HG02885 (cell line): Measurements from ENCODE around the gene FBXO21.

ENCODE experiments used
- ATAC-seq: cut with Tn5 transposase; IDR thresholded peaks from one replicate; pipeline ENCODE4 v1.9.1; 2021; ENCODE audit warnings: mild to moderate bottlenecking; ENCODE audit not compliant: unreplicated experiment, poor library complexity

FBXO21 gene

DNA sequence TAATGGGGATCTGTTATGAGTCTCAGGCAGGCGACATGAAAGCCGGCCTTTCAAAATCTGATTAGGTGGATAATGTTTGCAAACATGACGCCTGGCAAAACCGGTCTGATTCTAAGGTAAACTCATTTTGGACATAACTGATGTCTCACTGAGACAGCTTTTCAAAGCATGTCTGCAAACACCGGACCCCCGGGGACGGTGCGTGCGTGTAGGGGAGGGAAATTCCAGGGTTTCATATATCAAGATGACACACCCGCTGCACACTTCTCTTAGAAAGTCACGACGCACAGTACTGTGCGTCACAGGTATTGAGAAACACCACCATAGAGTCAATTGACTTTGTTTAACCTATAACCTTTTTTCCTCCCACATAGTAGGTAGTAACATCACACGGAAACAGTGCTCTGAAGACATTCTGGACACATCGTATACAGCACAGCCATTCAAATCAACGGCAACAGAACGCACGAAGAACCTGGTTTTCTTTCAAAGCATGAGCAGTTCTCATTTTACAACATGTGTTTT is 47.2 kb downstream of the FBXO21 start:
- ATAC-seq = no peak

GRCh38 chr12:117142094-117142493 is 48.2 kb downstream of the FBXO21 start:
- ATAC-seq = peak; percentile 86

DNA sequence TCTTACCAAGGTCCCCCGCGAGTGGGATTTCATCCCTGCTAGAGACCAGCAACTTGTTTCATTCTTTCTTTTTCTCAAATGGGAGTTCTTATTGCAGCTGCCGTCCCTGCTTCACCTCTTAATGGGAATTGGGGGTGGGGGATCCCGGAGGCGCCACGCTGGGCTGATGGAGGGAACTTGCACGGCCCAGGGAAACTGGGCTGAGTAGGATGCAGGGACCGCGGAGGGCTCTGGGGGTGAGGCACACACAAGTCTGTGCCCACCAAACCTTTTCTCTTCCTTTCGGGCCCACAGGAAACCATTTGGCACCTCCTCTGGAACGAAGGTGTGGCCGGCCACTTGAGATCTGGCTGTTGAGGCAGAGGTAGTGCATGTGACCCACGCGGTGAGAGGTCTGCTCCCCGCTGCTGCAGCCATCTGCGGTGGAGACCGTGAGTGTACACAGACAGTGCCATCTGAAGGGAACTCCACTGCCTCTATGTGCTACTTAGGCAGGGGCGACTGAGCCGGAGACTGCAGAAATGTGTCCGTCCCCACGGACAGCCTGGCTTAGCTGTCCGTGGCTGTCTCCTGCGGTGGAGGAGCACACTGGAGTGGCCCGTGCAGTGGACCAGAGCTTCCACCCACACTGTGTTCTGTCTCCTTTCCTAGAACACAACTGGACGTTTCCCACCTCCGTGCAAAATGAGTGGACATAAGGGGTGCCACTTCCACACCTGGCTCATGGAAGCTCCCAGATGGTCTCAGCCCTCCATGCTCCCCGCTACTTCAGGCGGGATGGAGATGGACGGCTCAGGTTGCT is 49.0 kb downstream of the FBXO21 start:
- no peak for ATAC-seq

GRCh38 chr12:117140397-117141096 is 49.7 kb downstream of the FBXO21 start:
- no peak for ATAC-seq

- ATAC-seq = no peak
These were observed 51.1 kb downstream of the FBXO21 start for GRCh38 chr12:117139025-117139717.

- no peak for ATAC-seq
These were observed 55.5 kb downstream of the FBXO21 start for GRCh38 chr12:117134721-117135120.

DNA sequence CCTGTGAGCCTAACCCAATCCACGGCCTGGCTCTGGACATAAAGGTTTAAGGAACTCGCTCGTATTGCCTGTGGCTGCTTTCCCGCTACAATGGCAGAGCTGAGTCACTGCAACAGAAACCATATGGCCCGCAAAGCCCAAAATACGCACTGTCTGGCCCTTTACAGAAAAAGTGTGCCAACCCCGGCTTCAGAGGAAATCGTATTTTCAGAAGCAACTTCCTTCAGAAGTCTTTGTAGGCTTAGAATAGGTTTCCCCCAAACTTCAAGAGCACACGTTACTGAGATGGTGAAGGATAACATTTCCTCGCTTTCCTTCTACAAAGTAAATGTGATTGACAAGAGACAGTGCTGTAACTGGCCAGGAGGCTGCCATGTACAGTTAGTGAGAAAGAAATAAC is 56.2 kb downstream of the FBXO21 start:
- ATAC-seq = no peak

- ATAC-seq = no peak
These were observed 59.5 kb downstream of the FBXO21 start for GRCh38 chr12:117130801-117131200.

GRCh38 chr12:117129391-117129790 is 60.9 kb downstream of the FBXO21 start:
- ATAC-seq = no peak

DNA sequence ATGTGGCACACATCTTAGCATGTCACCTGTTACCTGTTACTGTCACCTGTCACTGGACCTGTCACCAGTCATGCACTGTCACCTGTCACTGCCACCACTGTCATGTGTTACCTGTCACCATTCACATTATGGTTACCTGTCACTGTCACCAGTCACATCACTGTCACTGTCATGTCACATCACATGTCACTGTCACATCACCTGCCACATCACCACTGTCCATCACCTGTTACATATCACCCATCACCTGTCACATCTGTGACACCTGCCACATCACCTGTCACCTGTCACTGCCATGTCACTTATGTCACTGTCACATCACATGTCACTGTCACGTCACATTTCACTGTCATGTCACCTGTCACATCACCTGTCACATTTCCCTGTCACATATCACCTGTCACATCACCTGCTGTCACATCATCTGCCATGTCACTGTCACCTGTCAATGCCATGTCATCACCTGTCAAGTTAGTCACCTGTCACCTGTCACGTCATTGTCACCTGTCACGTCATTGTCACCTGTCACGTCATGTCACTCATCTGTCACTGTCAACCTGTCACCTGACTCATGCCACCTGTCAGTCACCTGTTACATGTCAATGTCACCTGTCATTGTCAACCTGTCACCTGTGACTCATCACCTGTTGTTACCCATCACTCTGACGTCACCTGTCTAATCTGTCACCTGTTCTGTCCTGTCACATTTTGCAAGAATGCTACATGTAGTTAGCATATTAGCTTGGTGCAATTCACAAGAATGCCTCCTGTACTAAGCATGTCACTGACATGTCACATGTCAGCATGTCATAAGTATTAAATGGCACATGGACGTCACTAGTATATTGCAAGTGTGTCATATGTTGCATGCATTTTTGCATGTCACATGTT is 62.1 kb downstream of the FBXO21 start:
- no peak for ATAC-seq

- no peak for ATAC-seq
These were observed 63.9 kb downstream of the FBXO21 start for GRCh38 chr12:117126335-117126734.

DNA sequence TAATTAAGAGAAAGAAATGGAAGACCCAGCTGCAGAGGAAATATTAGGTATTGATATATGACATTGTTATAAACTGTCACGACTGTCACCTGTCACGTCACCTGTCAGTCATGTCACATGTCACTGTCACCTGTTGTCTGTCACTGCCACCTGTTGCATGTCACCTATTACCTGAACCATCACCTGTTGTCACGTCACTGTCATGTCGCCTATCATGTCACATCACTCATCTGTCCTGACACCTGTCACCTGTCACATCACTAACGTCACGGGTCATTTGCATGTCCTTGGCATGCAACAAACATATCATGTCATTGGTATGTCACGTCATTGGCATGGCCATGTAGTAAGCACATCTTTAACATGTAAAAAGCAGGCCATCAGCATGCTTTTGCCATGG is 64.5 kb downstream of the FBXO21 start:
- ATAC-seq = no peak

- no peak for ATAC-seq
These were observed 65.0 kb downstream of the FBXO21 start for GRCh38 chr12:117125272-117125613.

DNA sequence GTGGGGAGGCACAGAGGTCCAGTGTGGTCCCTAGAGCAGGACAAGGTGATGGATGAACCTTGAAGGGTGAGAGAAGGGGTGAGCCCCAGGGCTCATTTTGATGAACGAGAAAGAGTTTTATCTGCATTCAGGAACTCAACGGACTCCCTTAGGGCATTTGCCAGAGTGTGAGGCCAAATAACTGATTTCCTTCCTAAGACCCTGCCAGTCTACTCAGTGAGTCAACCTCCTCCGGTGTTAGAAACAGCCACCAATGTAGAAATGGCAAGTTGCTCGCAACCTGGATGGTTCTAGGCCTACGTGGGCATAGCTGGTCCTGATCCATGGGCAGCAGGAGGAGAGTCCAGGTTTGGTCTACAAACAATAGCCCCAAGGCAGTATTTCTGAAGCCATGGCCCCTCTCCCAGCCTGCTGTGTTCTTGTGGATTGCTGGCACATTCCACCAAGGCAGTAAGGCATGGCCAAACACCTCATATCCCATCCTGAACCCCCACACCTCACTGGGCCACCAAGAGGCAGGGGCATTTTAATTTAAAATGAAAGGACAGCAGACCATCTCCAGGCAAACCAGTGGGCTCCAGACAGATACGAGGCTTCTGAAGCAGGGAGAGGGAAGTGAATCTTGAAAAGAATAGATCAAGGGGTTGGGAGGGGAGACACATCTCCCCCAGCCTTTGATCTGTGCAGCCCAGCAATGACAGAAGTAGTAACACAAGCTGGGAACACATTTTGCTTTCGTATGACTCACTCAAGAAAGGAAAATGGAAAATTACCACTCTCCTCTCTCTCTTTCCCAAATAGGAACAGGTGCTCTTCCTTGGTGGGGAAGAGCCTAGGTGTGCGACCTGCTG is 65.6 kb downstream of the FBXO21 start:
- no peak for ATAC-seq

DNA sequence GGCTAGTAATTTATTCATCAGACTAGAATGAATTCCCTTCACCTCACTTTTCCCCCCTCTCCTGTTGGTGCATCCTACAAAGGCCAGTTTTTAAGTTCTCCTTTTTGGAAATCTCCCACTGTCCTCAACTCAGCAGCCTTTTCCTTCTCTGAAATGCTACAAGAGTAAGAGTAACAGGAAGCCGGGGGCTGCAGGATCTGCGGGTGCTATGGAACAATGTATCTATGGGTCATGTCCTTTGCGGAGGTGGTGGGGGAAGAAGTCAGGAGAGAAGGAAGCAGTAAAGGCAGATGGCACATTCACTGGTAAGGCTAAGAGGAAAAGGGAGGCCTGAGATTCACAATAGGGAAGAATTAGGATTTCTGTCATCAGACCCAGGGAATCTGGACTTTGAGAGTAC is 68.8 kb downstream of the FBXO21 start:
- no peak for ATAC-seq

DNA sequence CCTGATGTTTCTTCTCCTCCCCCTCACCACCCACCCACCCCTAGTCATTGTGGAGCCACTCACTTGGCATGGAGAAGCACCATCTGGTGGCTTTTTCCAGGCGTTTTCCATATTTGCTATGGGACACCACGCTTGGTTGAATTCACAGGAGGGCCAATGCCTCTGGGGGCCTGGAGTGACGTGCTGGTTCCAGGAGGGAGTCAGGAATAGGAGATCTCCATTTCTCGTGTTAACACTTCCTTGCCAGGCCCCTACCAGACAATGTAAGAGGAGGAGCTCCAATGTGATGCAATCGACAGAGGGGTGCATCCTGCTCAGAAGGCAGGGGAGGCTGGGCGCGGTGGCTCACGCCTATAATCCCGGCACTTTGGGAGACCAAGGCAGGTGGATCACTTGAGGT is 69.5 kb downstream of the FBXO21 start:
- ATAC-seq = no peak

DNA sequence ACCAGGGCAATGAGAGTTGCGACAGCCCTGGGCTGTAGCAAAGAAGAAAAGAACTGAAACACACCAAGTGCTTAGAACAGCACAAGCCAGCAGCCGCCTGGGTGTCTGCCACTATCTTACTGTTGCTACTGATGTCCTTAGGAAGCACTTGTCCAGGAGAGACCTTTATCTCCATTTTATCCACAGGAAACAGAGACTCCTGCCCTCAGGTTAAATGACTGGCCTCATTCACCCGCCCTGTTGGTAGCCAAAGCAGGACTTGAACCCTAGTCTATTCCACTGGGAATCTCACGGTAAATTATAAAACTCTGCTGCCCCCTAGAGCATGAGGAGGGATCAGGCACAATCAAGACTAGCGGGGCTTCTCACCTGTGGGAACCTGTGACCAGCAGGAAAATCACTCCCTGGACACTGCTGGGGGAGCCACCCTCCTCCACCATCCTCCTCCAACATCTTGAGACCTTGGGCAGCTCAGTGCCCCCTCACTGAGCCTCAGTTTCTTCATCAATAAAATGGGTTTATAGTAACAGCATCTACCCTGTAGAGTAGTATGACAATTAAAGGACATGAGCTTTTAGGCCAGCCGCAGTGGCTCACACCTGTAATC is 70.6 kb downstream of the FBXO21 start:
- ATAC-seq = no peak

GRCh38 chr12:117118838-117119591 is 71.3 kb downstream of the FBXO21 start:
- no peak for ATAC-seq
